K562 (cell line): Measurements from ENCODE around the gene AMELX.

ENCODE experiments used
- CLOCK ChIP-seq: fragments of 250-450 bp; sonication (Bioruptor Pico); IDR thresholded peaks from 2 replicates; pipeline ENCODE4 v1.4.0; 2020; ENCODE audit warnings: mild to moderate bottlenecking, moderate library complexity, borderline replicate concordance
- CTCF ChIP-seq, 3 experiments: IDR thresholded peaks in 2 of 3; conservative IDR thresholded peaks in 1 of 3; 2 replicates each; pipeline ENCODE4 v1.5.1; 2011 to 2012; ENCODE audit warnings: low read length in 3 of 3, mild to moderate bottlenecking in 3 of 3, control low read depth in 2 of 3, improper control_type of control experiment in 1 of 3, inconsistent platforms in 1 of 3, low read depth in 1 of 3, mixed read lengths in 1 of 3, moderate library complexity in 1 of 3; ENCODE audit not compliant: insufficient read depth in 2 of 3
- ETS1 ChIP-seq: conservative IDR thresholded peaks from 2 replicates; pipeline ENCODE4 v1.6.1; 2011; ENCODE audit warnings: low read depth, mild to moderate bottlenecking, low read length; ENCODE audit not compliant: control insufficient read depth
- FIP1L1 ChIP-seq: fragments of 200-400 bp; formaldehyde crosslinking; IDR thresholded peaks from 2 replicates; pipeline ENCODE4 v1.6.1; 2018; ENCODE audit warnings: mild to moderate bottlenecking, low read depth, low read length; ENCODE audit not compliant: poor library complexity, severe bottlenecking
- FOS ChIP-seq: IDR thresholded peaks from 3 replicates; pipeline ENCODE4 v1.6.1; 2011; ENCODE audit not compliant: insufficient read length; ENCODE audit errors: extremely low read depth
- GTF2A2 ChIP-seq: IDR thresholded peaks from 2 replicates; pipeline ENCODE4 v1.6.1; 2016; ENCODE audit warnings: mild to moderate bottlenecking, missing genetic modification characterization, missing compliant biosample characterization
- JUN ChIP-seq, 2 experiments: sonication (generic) in 1 of 2; formaldehyde crosslinking in 1 of 2; IDR thresholded peaks; 2 replicates each; pipeline versions ENCODE4 v1.6.1 to v1.8.0; 2012 to 2022; ENCODE audit warnings: borderline replicate concordance in 2 of 2, mild to moderate bottlenecking in 2 of 2, improper control_type of control experiment in 1 of 2, low read depth in 1 of 2, low read length in 1 of 2, missing genetic modification reagents in 1 of 2
- NR2F6 ChIP-seq: fragments of 450-650 bp; formaldehyde crosslinking; IDR thresholded peaks from 2 replicates; pipeline ENCODE4 v1.4.0; 2020; ENCODE audit warnings: mild to moderate bottlenecking
- PKNOX1 ChIP-seq: fragments of 450-650 bp; IDR thresholded peaks from 2 replicates; pipeline ENCODE4 v1.6.1; 2016
- SOX6 ChIP-seq: fragments of 450-650 bp; IDR thresholded peaks from 2 replicates; pipeline ENCODE4 v1.6.1; 2014; ENCODE audit warnings: mild to moderate bottlenecking
- U2AF1 ChIP-seq: fragments of 200-400 bp; formaldehyde crosslinking; optimal IDR thresholded peaks from 2 replicates; pipeline ENCODE3; 2017; ENCODE audit warnings: mild to moderate bottlenecking, low read depth, low read length, moderate library complexity
- ZNF274 ChIP-seq: IDR thresholded peaks from 2 replicates; pipeline ENCODE4 v1.6.1; 2011; ENCODE audit warnings: low read depth, mild to moderate bottlenecking, low read length, moderate library complexity, borderline replicate concordance

GRCh38 chrX:11329021-11329420 lies 35.8 kb downstream of the AMELX start:
- no peak for TF ChIP-seq GTF2A2 (tag)
- no peak for TF ChIP-seq ETS1
- TF ChIP-seq U2AF1: no peak
- TF ChIP-seq NR2F6: no peak
- TF ChIP-seq PKNOX1: no peak
- no peak for TF ChIP-seq JUN (IDR thresholded peaks at IDR 0.05; ENCODE audit: borderline replicate concordance, low read depth, low read length)
- TF ChIP-seq JUN (CRISPR knock-in tag; IDR thresholded peaks at IDR 0.05; ENCODE audit: borderline replicate concordance): no peak
- TF ChIP-seq CLOCK: no peak
- no peak for TF ChIP-seq ZNF274
- no peak for TF ChIP-seq FIP1L1
- no peak for TF ChIP-seq SOX6
- no peak for TF ChIP-seq FOS
- TF ChIP-seq CTCF (IDR thresholded peaks at IDR 0.05 in 2 of 3, conservative IDR thresholded peaks at IDR 0.05 in 1 of 3; ENCODE audit: insufficient read depth in 2 of 3, low read depth in 1 of 3, low read length in 3 of 3): no peak
